Stomach (tissue), 4 donors: Measurements from ENCODE around the gene IFI27.

ENCODE experiments used
- CTCF ChIP-seq, 7 experiments: fragments of 450-650 bp in 4 of 7; fragments of 200-600 bp in 3 of 7; sonication (generic) in 3 of 7; IDR thresholded peaks; one replicate each; pipeline ENCODE4 v1.5.1; 2016 to 2019; ENCODE audit warnings: antibody characterized with exemption in 7 of 7, control low read depth in 2 of 7, mild to moderate bottlenecking in 1 of 7
- EP300 ChIP-seq: sonication (generic); formaldehyde crosslinking; IDR thresholded peaks from one replicate; pipeline ENCODE4 v1.6.1; 2017; ENCODE audit warnings: antibody characterized with exemption
- POLR2A ChIP-seq, 4 donors: fragments of 450-650 bp; IDR thresholded peaks; one replicate each; pipeline ENCODE4 v1.6.1; 2016; ENCODE audit warnings: antibody characterized with exemption in 4 of 4, control low read depth in 2 of 4, mild to moderate bottlenecking in 1 of 4, moderate library complexity in 1 of 4
- POLR2AphosphoS5 ChIP-seq, 3 donors: sonication (generic); formaldehyde crosslinking; IDR thresholded peaks; one replicate each; pipeline ENCODE4 v1.6.1; 2016; ENCODE audit warnings: antibody characterized with exemption in 3 of 3

GRCh38 chr14:94120667-94121340 lies 10.3 kb downstream of the IFI27 start:
- TF ChIP-seq POLR2A (IDR thresholded peaks at IDR 0.05) = no peak
- no peak for TF ChIP-seq CTCF (IDR thresholded peaks at IDR 0.05)
- TF ChIP-seq POLR2AphosphoS5 (IDR thresholded peaks at IDR 0.05) = no peak
- no peak for TF ChIP-seq EP300
